Measurements from ENCODE around the gene AHCYL1.

AHCYL1 gene

DNA sequence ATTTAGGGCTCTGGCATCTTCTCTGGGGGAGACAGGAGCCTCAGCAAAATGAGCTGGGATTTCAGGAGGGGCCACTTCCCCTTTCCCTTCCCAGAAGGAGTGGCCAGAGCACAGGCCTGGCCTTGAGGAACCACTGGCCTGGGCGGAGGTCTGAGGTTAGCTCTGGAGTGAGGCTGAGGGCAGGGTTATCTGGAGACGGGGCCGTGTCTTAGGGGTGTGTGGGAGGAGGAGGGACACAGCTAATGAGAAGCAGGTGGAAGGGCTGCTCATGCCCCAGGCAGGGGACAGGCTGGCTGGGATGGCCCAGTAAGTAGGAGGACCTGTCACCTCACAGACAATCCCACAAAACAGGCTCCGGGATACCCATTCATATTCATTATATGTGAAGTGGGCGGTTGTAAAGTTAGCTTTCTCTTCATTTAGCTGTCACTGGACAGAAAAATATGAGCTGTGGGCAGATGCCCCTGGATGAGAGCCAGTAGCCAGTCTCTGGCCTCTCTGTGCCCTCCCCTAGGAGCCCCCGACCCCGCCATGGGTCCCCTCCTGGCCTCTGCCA, 73.5 kb downstream of the AHCYL1 start:
- in situ Hi-C loops (cut with HindIII; ENCODE audit: low sequenced_read_pairs): no loop called here

GRCh38 chr1:110058591-110058990, 74.0 kb downstream of the AHCYL1 start:
- in situ Hi-C loops (cut with HindIII; ENCODE audit: low sequenced_read_pairs): no loop called here

GRCh38 chr1:110059133-110059863, 74.7 kb downstream of the AHCYL1 start:
- in situ Hi-C loops (cut with HindIII; ENCODE audit: low sequenced_read_pairs): no loop called here

GRCh38 chr1:110060034-110060661, 75.6 kb downstream of the AHCYL1 start:
- in situ Hi-C loops (cut with HindIII; ENCODE audit: low sequenced_read_pairs): no loop called here

DNA sequence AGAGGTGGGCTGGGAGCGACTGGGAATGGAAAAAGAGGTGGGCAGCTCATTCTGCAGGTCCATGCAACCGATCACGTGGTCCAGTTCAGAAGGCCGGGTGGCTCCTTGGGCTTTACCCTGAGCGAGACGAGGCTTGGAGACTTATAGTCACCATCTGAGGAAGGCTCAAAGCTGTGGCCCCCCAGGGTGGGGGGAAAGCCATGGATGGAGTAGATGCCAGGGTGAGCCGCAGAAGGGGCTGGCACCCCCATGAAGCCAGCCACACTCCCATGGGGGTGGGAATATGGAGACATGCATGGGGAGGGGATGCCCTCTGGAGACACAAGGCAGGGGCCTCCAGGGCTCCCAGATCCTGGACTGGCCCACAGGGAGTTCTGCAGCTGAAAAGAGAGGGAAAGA, 76.1 kb downstream of the AHCYL1 start:
- in situ Hi-C loops (cut with HindIII; ENCODE audit: low sequenced_read_pairs): no loop called here

DNA sequence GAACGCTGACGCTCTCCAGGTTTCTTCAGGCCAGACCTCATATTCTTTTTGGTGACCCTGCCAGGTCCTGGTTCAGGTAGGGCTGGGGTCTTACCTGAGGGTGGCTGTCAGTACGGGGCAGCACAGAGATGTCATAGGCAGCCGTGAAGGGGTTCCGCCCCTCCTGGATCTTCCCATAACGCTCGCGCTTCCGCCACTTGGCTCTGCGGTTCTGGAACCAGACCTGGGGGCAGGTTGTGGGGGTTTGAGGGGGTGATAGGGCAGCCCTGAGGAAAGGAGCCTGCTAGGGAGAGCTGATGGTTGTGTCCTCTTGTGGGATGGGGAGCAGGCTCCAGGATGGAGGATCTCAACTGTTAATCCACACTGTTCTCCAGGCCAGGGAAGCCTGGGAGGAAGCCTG, 76.8 kb downstream of the AHCYL1 start:
- in situ Hi-C loops (cut with HindIII; ENCODE audit: low sequenced_read_pairs): no loop called here

GRCh38 chr1:110062612-110063011, 78.0 kb downstream of the AHCYL1 start:
- in situ Hi-C loops (cut with HindIII; ENCODE audit: low sequenced_read_pairs): no loop called here

DNA sequence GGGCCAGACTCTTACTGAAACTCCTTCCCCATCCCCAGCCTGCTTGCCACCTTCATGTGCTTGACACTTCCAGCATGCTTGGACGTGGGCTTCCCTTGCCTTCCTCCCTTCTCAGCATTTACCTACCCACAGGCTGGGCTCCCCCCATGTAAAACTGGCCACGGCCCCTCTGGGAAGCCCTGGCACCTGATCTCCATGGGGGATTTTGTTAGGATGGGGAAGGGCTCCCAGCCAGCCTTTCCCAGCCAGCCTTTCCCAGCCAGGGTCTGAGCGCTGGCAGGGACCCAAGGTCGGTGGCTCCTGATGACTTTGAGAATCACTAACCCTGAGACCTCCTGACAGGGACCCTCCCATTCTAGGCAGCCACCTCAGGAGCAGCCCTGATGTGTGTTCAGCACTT, 79.2 kb downstream of the AHCYL1 start:
- in situ Hi-C loops (cut with HindIII; ENCODE audit: low sequenced_read_pairs): no loop called here

DNA sequence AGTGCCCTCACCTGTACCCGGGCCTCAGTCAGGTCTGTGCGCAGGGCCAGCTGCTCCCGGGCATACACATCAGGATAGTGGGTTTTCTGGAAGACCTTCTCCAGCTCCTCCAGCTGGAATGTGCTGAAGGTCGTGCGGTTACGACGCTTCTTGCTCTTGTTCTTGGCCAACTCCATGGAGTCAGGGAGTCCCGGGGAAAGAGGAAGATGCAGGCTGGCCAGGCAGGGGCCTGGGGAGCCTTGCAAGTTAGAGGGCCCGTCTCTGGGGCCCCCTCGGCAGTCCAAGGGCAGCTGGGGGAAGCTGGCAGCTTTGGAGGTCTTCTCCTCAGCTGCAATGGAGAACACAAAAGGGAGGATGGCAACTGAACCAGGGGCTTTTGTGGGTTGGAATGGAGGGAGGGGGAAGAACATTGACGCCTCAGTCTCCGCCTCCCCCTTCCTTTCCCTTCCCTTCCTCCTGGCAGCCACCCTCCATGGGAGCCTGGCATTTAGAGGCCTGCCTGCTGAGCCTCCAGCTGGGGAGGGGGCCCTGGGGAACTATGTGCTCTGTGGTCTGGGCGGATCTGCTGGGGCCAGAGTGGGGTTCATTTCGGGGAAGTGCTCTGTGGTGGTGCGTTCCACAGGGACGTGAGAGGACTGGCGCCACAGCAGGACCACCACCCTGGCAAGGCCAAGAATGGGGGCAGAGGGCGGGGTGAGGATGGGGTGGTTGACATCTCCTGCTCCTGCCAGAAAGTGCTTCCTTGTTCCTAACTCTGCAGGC, 80.2 kb downstream of the AHCYL1 start:
- in situ Hi-C loops (cut with HindIII; ENCODE audit: low sequenced_read_pairs): no loop called here

- in situ Hi-C loops (cut with HindIII; ENCODE audit: low sequenced_read_pairs): no loop called here
These were observed 81.3 kb downstream of the AHCYL1 start for GRCh38 chr1:110065841-110066240.

- in situ Hi-C loops (cut with HindIII; ENCODE audit: low sequenced_read_pairs): no loop called here
These were observed 82.9 kb downstream of the AHCYL1 start for GRCh38 chr1:110067479-110067892.

GRCh38 chr1:110067893-110068645, 83.5 kb downstream of the AHCYL1 start:
- in situ Hi-C loops (cut with HindIII; ENCODE audit: low sequenced_read_pairs): no loop called here

GRCh38 chr1:110068646-110069403, 84.3 kb downstream of the AHCYL1 start:
- in situ Hi-C loops (cut with HindIII; ENCODE audit: low sequenced_read_pairs): no loop called here

GRCh38 chr1:110069404-110070281, 85.1 kb downstream of the AHCYL1 start:
- in situ Hi-C loops (cut with HindIII; ENCODE audit: low sequenced_read_pairs): no loop called here

DNA sequence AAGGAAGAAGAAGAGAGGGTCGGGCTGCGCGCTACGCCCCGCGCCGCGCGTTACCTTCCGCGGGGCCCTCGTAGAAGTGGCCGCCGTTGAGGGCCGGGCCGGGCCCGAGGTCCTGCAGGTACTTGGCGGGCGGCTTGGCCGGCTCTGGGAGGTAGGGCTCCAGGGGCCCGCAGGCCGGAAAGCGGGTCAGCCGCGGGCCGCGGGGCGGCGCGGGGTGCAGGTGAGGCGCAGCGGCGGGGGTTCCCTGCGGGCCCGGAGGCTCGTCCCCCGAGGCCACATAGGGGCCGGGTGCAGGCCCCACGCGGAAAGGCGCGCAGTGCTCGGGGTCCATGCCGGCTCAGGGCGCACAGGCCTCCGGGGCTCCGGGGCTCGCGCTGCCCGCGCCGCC, 85.7 kb downstream of the AHCYL1 start:
- in situ Hi-C loops (cut with HindIII; ENCODE audit: low sequenced_read_pairs): no loop called here

- in situ Hi-C loops (cut with HindIII; ENCODE audit: low sequenced_read_pairs): no loop called here
These were observed 86.2 kb downstream of the AHCYL1 start, which contains the start of gene ALX3 for GRCh38 chr1:110070671-110071242. TSS of gene ALX3 (minus strand) at chr1:110070672. CDS start at chr1:110070612, 60 bp downstream.
